HL-60/S4 treated with phorbol 12-myristate 13-acetate at 8.2 ng/mL for 4 days and 3 days (cell line): ENCODE measurements around the gene PFN1.
"Not testable (repeated sequence)": the region's sequence is repeated elsewhere in the genome, so short reads cannot be mapped to it uniquely, and the experiment has no call there.

Experiments
- in situ Hi-C: fragments of 300-500 bp; cut with MboI; formaldehyde crosslinking; loops from 2 replicates; pipeline ENCODE4 v1.15.0; 2022; ENCODE audit warnings: low sequenced_read_pairs

PFN1 gene

DNA sequence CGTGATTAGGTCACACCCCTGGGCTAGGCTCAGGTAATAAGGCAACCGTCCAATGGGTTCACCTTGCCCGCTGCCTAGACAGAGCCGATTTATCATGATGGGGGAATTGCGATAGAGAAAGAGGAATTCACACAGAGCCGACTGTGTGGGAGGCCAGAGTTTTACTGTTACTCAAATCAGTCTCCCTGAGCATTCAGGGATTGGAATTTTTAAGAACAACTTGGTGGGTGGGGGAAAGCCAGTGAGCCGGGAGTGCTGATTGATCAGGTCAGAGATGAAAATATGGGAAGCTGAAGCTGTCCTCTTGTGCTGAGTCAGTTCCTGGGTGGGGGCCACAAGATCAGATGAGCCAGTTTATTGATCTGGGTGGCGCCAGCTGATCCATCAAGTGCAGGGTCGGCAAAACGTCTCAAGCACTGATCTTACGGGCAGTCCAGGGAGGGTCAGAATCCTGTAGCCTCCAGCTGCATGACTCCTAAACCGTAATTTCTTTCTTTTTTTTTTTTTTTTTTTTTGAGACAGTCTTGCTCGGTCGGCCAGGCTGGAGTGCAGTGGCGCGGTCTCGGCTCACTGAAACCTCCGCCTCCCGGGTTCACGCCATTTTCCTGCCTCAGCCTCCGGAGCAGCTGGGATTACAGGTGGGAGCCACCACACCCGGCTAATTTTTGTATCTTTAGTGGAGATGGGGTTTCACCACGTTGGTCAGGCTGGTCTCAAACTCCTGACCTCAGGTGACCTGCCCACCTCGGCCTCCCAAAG, 21.6 kb downstream of the PFN1 start:
- in situ Hi-C loops: not testable (repeated sequence)

- in situ Hi-C loops: no loop called here
Observed at GRCh38 chr17:4921320-4921719, 27.0 kb downstream of the PFN1 start.

DNA sequence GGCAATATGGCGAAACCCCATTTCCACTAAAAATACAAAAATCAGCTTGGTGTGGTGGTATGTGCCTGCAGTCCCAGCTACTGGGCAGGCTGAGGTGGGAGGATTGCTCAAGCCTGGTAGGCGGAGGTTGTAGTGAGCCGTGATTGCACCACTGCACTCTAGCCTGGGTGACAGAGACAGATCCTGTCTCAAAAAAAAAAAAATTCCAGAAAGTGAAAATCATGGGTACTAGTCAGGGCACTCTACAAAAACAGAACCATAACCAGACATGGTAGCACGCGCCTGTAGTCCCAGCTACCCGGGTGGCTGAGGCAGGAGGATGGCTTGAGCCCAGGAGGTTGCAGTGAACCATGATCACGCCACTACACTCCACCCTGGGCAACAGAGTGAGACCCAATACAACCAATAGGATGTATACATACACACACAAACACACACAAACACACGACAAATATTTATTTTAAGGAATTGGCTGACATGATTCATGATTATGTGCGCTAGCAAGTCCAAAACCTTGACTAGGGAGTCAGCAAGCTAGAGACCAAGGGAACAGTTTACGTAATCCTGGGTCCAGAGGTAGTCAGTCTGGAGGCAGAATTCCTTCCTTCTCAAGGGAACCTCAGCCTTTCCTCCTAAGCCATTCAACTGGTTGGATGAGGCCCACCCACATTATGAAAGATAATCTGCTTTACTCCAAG, 27.8 kb downstream of the PFN1 start:
- in situ Hi-C loops: no loop called here

- in situ Hi-C loops: no loop called here
Observed at GRCh38 chr17:4919511-4920047, 28.8 kb downstream of the PFN1 start.

- in situ Hi-C loops: not testable (repeated sequence)
Observed at GRCh38 chr17:4914551-4914950, 33.8 kb downstream of the PFN1 start.

DNA sequence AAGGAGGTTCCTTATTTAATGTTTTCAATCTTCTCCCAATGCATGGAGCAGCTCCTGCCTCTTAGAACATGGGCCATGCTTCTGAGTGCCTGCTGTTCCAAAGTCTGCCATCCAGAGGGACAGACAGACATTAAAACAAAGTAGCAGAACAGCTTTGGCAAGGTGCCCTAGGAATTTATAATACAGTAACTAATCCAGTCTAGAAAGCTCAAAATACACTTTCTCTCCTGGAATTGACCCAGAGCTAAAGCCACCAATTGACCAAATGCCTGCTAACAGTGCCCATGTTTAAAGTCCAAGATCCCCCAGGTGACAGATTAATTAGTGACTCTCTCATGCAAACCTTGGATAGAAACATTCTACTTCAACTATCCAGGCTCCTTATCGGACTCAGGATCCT, 34.3 kb downstream of the PFN1 start:
- in situ Hi-C loops: no loop called here

DNA sequence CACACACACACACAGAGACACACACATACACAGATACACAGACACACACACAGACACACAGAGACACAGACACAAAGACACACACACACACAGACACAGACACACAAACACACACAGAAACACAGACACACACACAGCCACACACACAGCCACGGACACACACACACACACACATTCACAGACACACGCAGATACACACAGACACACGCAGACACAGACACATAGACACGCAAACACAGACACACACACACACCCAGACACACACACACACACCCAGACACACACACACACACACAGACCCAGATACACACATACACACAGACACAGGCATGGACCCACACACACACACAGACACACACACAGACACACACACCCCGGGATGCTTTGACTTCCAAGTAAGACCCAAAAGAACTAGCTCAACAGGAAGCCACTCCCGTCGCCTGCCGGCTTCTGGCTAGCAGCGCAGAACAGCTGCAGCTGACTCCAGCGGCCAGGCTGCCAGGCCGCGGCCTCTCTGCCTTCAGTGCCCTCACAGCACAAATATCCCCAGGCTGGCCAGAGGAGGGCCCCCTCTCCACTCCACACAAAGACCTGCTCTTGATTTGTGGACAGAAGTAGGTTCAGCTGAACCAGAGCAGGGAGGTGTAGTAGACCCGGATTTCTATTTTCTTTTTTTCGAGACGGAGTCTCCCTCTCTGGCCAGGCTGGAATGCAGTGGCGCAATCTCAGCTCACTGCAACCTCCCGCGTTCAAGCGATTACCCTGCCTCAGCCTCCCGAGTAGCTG, 39.4 kb downstream of the PFN1 start:
- in situ Hi-C loops: no loop called here

GRCh38 chr17:4908301-4908700, 40.0 kb downstream of the PFN1 start:
- in situ Hi-C loops: no loop called here

DNA sequence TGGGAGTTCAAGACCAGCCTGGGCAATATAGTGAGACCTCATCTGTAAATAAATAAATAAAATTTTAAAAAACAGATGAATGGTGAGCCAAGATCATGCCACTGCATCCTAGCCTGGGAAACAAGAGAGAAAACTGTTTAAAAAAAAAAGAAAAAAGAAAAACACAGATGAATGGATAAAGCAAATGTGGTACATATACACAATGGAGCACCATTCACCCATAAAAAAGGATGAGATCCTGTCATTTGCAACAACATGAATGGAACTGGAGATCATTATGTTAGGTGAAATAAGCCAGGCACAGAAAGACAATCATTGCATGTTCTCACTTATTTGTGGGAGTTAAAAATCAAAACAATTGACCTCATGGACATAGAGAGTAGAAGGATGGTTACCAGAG, 41.7 kb downstream of the PFN1 start:
- in situ Hi-C loops: not testable (repeated sequence)

DNA sequence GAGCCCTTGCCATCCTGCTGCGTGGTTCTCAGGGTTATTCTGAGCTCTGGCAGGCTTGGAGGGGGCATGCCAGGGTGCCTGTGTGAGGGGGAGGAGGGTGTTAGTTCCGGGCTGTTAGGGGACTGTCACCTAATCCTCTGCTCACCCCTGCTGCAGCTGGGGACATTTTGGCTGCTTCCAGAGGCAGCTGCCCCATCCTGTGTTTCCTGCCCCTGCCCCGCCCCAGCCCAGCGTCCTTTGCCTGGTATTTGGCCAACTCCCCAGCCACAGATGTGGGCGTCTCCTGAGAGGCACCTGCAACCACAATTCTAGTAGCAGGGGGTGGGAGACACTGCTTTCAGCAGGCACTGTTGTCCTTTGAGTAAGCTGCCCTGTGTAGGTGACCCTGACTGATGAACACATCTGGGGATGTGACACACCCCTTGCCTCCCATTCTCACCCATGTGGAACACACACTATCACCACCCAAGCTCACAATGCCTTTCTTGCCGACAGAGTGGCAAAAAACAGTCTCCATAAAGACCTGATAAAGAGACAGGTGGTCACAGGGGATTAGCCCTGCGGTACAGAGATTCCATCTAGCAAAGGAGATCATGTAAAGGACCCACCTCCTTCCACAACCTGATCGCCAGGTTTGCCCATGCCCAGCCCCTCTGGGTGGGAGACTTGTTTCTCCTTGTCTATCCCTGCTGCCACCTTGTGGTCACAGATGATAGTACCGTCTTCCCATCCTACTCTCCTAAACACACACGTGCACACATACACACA, 45.1 kb downstream of the PFN1 start, which contains the start of gene CHRNE:
Gene CHRNE, minus strand, starts transcription at position 48 of the 768 bp plus-strand sequence. Its CDS starts 35 bp downstream, at position 13.
- in situ Hi-C loops: no loop called here

- in situ Hi-C loops: no loop called here
Observed at GRCh38 chr17:4902540-4902939, 45.8 kb downstream of the PFN1 start.

DNA sequence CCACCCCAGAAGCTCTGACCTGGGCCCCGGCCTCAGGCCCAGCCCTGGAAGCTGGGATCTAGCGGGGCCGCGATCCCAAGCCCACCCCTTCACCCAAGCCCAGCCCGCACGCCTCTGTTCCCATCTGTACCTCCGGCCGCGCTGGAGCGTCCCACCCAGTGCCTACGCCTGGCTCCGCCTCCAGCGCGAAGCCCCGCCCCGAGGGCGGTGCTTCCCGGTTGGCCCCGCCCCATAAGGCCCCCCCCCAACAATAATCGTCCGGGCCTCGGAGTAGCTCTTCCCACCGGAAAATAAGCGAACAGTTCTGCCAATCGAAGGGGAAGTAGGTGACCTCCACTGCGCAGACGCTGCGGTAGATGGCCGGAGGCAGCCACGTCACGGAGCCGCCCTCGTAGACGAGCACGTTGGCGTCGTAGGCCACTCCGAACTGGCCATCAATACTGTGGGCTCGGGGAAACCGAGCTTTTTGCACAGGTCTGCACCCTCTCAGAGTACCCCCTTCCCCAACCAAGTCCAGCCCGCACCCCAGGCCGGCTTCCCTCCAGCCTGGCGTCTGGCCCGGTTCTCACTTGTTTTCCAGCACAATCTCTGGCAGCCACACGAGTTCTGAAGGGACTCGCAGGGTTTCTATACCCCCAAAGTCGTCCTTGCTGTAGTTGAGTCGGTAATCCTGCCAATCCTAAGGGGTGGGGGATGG, 46.5 kb downstream of the PFN1 start:
- in situ Hi-C loops: no loop called here

DNA sequence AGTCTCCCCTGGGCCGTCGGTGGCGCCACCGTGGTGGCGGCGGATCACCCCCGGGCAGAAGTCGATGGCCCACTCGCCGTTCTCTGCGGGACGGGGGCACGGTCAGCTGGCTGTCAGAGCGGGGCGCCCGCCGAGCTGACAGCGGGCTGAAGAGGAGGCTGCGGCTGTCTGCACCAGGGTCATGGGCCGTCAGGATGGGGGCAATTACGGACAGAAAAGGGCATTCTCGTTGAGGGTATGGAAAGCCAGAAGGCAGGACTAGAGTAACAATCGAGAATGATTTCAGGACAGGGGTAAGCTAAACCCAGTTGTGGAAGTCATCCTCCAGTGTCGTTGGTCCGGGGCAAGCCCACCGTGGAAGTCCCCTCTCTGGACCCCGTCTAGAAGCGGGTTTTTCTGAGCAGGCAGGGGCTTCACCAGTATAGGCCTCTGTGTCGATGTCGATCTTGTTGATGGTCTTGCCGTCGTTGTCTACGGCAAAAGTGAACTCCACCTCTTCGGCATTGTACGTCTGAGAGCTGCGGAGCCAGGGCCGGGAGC, 47.2 kb downstream of the PFN1 start:
- in situ Hi-C loops: no loop called here

DNA sequence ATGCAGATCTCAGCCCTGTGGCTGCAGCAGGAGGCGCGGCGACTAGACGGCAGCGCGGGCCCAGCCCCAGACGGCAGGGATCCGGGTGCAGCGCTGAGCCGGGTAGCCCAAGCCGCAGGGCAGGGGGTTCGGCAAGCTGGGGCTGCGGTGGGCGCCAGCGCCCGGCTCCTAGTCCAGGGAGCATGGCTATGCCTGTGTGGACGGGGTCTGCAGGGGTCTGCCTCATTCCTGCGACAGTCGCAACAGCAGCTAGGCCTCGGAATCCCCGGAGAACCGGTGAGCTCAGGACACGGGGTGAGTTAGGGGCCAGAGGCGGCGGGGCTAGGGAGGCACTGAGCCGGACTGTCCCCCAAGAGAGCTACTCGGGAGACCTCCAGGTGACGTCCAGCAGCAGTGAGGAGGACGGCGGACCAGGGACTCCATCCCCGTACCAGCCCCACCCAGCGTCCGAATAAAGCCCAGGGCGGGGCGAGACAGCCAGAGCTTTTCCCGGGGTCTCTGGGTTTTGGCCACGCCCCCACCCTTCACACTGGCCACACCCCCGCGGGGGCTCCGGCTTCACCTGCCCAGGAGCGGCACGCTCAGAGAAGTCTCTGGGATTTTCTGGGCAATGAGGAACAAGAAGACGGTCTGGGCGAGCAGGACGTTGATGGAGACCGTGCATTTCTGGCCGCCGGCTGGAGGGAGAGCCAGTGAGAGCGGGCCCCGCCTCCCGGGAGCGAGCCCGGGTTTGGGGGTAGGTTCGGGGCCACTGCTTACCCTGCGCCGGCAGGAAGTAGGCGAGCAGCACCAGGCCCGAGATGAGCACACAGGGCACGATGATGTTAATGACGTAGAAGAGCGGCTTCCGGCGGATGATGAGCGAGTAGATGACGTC, 47.9 kb downstream of the PFN1 start:
- in situ Hi-C loops: no loop called here

DNA sequence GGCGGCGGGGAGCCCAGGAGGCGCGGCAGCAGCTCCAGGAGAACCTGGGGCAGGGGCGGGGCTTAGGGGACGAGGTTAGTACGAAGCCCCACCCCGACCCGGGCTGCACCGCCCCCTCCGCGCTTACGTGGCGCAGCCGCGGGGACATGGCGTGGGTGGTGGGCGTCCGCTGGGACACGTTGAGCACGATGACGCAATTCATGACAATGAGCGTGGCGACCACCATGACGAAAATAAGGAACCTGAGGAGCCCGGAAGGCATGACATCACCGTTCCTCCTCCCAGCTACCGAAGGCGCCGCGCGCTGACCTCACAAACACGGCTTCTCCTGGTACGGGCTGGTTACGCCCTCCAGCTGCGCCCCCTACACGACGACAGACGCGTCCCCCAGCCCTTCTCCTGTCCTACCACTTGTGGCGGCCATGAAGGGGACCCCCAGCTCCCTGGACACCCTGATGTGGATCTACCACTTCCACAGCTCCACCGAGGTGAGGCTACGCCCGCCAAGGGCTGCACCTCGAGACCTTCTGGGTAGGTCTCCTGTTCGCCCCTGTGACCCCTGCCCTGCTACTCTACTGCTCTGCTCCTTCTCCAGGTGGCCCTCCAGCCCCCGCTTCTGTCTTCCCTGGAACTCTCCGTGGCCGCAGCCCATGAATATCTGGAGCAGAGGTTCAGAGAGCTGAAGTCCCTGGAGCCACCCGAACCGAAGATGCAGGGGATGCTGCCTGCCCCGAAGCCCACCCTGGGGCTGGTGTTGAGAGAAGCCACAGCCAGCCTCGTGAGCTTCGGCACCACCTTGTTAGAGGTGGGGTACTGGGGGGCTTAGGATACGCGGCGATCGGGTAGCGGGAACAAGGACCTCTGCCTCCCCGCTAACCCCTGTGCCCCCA, 48.7 kb downstream of the PFN1 start, which contains the start of gene C17orf107:
Gene C17orf107, plus strand, starts transcription at position 196 of the 890 bp plus-strand sequence. Its CDS starts 227 bp downstream, at position 423.
- in situ Hi-C loops: loop anchor here (25.0 kb wide), 1 partner anchor 337 kb away; the partner anchor contains the start of genes GGT6 and MYBBP1A

- in situ Hi-C loops: loop anchor here (25.0 kb wide), 1 partner anchor 337 kb away; the partner anchor contains the start of genes GGT6 and MYBBP1A
Observed at GRCh38 chr17:4898927-4899326, 49.4 kb downstream of the PFN1 start.

GRCh38 chr17:4898351-4898750, 50.0 kb downstream of the PFN1 start:
- in situ Hi-C loops: loop anchor here (25.0 kb wide), 1 partner anchor 336 kb away; the partner anchor contains the start of genes GGT6 and MYBBP1A
